GM12801 (cell line): Measurements from ENCODE around the gene ZNF484.

ENCODE experiments used
- TF ChIP-seq, protein P1 (sequence below): IDR thresholded peaks from one replicate; pipeline ENCODE4 v1.5.1; 2011; ENCODE audit warnings: control low read depth; ENCODE audit not compliant: insufficient read length; ENCODE audit errors: extremely low read depth

ZNF484 gene

DNA sequence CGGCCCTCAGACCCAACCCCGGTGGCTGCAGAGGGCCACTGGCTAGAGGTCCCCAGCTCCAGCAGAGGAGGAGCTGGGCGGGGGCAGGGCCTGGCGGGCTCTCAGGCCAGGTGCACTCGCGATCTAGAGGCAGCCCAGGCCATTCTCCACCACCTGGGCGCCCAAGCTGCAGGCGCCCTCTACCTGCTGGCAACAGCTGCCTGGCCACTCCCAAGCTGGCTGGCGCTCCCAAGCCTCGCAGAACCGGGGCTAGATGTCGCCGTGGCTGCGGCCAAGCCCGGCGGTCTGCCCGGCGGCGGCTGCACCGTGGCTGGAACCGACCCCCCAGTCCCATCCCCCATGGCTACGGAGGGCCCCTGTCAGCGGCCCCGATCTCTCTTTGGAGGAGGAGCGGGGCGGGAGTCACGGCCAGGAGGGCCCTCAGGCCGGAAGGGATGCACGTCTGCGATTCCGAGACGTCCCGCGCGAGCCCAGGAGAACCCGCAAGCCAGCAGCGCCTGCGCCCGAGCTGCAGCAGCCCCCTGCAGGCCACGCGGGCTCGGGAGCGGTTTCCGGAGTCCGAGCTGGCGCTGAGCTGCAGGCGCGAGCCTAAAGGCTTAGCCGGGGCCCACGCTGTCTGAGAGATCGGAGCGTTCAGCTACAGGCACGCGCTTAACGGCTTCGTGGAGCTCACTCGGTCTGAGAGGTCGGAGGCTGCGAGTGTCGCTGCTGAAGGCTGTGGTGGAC, 68.9 kb downstream of the ZNF484 start:
- TF ChIP-seq, protein P1, sequence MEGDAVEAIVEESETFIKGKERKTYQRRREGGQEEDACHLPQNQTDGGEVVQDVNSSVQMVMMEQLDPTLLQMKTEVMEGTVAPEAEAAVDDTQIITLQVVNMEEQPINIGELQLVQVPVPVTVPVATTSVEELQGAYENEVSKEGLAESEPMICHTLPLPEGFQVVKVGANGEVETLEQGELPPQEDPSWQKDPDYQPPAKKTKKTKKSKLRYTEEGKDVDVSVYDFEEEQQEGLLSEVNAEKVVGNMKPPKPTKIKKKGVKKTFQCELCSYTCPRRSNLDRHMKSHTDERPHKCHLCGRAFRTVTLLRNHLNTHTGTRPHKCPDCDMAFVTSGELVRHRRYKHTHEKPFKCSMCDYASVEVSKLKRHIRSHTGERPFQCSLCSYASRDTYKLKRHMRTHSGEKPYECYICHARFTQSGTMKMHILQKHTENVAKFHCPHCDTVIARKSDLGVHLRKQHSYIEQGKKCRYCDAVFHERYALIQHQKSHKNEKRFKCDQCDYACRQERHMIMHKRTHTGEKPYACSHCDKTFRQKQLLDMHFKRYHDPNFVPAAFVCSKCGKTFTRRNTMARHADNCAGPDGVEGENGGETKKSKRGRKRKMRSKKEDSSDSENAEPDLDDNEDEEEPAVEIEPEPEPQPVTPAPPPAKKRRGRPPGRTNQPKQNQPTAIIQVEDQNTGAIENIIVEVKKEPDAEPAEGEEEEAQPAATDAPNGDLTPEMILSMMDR: no peak

DNA sequence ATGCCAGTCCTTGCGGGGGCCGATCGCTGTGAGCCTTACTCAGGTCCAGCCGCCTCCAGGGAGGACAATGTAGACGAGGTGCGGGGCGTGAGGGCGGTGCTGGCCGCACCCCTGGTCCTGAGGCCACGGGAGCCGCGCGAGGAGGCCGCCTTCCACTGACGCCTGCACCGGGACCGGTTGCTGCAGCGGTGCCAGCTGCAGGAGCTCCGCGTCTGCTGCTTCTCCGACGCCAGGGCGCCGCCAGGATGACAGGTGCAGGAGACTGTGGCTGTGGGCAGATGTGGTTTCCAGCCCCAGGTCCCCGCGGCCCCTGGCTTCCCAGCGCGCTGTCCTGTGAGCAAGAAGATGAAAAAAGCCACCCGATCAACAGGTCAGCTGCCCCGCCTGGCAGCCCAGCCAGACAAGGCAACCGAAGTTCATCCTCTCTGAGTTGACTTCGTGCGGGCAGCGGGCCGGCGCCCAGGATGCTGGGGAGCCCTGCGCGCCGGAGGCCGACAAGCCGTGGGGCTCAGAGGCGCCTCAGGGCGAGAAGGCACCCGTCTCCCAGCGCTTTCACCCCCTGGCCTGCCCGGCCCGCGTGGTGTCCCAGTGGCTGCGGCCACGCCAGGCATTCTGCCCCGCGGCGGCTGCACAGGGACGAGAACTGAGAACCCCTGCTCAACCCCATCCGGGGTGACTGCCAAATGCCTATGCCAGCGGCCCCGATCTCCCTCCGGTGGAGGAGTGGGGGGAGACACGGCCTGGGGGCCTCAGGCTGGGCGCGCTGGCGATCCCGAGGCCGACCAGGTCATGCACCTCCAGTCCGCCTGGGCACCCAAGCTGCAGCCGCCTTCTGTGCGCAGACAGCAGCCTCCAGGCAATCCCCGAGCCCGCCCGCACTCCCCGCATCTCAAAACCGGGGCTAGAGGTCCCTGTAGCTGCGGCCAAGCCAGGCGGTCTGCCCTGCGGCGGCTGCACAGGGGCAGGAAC, 69.8 kb downstream of the ZNF484 start:
- TF ChIP-seq, protein P1: no peak

DNA sequence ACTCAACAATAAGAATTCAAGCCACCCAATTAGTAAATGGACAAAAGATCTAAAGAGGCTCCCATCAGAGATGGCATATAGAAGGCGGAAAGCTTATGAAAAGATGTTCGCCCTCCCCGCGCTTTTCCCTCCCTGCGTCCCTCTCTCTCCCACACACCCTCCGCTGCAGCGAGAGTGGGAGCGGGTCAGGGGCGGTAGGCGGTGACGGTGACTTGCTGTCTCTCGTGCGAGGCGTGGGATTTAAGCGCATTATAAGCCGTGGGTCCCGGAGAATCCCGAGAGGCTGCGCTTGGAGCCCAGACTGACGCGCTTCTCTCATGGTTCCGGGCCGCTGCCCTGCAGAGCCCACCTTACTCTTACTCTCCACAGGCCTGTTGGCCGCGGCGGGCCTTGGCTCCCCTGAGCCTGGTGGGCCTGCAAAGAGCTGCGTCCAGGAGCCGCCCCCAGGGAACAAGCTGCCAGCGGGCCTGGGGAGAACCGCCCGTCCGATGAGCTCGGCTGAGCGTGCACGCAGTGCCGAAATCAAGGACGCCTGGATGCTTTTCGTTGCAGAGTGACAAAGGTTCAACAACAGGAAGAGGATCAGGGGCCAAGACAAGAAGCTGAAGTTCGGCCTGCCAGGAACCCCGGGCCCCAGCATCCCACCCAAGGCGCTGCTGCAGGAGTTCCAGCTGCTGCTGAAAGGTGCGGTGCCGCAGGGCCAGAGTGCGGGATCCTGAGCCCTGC, 70.6 kb downstream of the ZNF484 start:
- TF ChIP-seq, protein P1: no peak

DNA sequence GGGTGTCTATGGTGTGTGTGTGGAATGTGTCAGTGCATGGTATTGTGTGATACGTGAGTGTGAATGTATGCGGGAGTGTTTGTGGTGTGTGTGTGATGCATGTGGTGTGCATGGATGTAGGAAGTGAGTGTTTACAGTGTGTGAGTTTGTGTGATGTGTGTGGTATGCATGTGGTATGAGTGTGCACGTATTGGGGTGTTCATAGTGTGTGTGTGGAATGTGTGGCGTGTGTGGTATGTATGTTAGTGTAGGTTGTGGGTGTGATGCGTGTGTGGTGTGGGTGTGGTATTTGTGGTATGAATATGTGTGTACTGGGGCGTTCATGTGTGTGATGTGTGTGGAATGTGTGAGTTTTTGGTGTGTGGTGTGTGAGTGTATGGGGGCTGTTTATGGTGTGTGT, 73.1 kb downstream of the ZNF484 start:
- TF ChIP-seq, protein P1: no peak

DNA sequence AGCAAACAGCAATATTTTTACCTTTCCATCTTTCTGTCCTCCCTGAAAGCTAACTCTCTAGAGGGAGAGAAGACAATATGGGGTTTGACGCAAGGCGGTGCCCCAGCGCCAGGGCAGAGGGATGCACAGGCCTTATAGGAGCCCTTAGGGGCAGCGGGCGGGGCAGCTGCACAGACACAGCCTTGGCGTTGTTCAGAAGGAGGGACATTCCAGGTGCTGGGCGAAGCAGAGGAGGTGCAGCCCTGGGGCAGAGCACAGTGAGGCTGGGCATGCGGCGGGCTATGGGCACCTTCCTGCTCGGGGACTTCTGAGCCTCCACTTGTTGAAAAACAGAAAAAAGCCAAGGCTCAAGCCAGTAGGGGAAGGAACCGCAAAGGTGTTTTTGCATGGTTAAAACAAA, 79.5 kb downstream of the ZNF484 start:
- TF ChIP-seq, protein P1: no peak

DNA sequence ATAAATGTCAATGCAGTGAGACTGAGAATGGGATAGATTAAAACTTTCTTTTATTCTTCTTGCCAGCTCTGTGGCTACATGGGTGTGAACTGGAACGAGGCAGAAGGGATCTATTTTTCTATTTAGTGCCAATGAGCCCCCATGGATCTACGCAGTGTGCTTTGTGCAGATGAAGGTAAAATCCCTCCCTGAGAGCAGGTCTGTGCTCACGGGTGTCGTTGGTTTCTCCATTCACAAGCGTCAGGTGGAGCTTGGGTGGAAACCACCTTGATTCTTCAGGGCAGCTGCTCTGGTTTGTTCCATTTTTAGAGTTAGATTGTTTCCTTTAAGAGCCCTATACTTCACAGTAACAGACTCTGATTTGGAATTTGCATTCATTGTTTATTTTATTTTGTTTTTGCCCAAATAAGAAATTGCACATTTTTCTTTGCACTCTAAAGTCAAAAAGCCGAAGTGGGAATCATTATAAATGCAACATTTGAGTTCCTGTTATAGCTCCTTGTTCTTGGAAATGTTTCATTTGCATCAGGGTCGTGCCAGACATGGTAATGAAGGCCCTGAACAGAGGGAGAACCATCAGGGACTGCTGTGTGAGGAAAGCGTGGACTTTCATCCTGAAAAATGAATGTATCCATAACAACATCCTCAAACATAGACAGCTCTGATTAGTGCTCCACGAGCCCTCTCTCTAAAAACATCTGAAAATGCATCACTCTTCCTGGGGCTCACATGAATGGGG, 82.1 kb downstream of the ZNF484 start:
- TF ChIP-seq, protein P1: no peak
